Daoy (cell line): ENCODE measurements around the gene HOXB8. TPM values are rescaled to one million over a fixed set of nuclear protein-coding genes. Genes with fewer than 3 reads are reported as not detected.

ENCODE experiments used
- DNase-seq: peaks from one replicate; pipeline ENCODE4 v3.0.0-alpha.2; 2015; ENCODE audit warnings: low read depth
- total RNA-seq: library from RNA; depleted of rRNA; stranded (reverse); fragments of >200 nt; shearing (Covaris generic); gene quantifications from 2 replicates; pipeline ENCODE4 v1.2.3, GENCODE V29; 2014

Gene HOXB8
- total RNA-seq, 1 experiment from 2014 or later, result 6.9 TPM

DNA sequence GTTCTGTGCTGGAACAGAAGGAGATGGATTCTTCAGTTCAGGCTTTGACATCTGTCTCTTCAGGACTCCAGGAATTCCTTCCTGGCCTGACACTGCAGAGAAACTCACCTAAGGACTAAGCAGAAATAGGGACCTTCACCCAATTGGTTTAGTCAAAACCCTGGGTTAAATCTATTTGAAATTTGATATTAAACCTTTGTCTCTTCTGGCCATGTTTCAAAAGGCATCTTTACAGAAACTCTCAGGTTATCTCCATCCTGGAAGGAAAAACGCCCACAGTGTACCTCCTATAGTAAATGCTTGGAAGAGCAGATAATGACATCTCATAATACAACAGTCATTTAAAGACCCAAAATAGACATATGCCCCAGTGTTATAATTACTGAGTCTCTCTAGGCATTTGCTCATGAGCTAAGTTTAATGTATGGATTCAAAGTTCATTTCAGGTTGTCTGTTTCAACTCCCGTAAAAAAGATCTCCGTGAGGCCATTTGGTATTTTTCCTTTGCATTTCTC lies 31.3 kb downstream of the HOXB8 start:
- DNase-seq, result no peak

DNA sequence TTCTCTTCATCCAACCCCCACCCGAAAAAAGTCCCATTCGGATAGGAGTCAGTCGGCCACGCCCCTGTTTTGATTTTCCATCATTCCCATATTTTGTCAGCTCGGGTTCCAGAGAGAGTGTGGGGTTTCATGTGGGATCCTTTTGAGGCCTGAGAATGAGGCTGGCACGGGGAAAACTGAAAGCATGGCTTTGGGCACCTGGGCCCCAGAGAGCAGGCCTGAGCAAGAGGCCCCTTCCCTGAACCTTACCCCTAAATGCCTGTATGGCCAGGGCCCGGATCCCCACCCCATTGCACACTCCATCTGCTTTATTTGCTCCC lies 32.4 kb downstream of the HOXB8 start:
- no peak for DNase-seq

DNA sequence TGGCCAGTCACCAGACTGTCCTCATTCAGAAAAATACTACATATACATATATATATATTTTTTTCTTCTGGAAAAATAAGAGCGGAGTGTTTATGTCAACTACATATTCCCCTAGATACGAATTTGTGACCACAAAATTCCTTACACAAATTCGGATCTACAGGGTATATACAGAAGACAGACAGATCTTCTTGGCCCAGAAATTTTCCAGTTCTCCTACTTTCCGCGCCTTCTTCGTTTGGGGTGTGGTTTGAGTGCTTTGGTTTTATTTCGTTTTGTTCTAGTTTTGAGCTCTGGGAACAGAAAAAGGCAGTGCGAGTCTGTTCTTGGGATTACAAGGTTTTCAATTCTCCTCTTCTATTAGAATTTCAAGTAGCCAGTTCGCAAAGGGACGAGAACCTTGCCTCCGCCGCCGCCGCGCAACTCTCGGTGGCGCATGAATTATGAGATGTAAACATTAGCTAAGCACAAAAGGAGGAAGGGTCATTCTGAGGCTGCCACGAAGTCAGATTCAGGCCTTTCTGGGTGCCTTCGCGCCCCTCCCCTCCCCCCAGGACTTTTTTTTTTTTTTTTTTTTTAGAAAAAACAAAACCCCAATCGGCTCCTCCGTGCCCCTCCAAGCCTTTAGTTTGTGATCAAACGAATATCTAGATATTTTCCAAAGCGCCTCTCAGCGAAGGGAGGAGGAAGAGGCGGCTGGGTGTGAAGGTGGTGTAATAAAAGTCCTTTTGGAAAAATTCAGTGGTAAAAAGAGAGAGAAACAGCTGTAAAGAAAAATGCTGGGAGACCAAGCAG lies 35.1 kb downstream of the HOXB8 start:
- DNase-seq, result no peak

DNA sequence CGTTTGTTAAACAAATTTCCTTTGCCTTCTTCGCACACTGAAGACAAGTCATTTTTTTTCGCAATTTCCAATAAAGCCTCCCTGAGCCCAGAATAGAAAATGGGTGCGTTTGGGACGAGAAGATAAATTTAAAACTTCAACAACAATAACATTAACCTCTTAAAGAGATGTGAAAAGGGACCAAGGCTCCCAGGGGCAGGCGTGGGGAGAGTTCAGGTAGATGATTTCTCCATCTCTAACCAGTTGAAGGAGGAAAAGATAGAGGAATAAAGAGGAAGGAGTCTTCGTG lies 35.7 kb downstream of the HOXB8 start:
- no peak for DNase-seq

DNA sequence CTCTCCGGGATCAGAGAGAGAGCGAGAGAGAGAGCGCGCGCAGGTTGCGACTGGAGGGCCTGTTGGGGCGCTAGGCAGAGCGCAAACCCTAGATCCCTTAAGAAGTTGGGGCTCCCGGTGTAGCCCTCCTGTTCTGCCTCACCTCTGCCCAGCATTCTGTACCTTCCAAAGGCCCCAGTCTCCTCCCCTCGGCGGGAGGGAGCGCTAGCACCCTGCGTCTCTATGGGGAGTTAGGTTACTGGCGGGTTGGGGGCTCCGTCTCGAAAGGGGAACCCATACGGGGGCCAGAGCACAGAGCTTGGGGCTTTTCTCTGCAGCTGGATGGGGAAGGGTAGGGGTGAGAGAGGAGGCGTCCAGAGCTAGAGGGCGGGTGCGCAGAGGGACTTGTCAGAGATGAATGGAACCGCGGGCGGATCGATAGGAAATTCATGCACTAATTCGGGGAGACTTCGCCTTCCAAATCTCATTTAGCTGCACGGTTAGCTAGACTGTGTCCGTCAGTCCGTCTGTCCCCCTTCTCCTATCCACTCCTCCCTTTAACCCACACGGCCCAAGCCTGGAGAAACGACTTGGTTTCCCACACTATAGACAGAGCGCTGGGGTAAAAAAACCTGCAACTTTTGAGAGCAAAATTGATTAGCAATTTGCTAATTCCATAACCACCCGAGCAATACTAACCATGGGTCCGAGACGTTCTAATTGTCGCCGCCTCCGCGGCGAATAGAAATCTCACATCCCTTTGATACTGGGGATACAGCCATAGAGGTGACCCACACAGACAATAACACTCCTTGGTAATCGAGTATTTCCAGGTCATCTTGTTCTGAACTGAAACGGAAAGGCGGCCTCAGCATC lies 36.2 kb downstream of the HOXB8 start:
- DNase-seq, result no peak

DNA sequence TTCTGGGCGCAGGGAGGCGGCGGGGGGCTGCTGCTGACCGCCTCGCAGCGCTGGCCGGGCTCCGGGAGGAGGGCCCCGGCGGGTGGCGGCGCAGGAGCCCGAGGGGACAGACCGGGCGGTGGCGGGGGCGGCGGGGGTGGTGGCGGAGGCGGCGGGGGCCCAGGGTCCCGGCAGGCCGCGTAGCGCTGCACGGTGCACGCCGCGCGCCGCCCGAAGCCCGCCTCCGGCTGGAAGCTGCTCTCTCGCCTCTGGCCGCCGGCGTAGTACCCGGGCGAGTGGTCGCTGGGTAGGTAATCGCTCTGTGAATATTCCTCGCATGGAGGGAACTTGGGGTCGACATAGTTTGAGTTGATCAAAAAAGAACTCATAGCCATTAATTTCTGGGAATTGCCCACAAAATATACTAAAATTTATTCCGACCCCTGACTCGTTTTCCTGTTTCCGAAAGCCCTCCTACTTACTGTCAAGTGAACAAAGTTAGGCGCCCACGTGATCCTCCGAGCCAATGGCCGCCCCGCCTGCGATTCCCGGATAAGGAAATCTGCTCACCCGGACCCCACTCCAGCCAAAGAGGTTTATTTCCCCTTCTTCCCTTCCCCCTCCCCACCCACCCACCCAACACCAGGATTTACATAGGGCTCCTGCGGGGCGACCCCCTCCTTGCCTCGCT lies 37.0 kb downstream of the HOXB8 start, which contains the start of gene HOXB4:
Gene HOXB4 (minus strand): TSS at position 405 of the 670 bp plus-strand sequence. CDS start 31 bp downstream, at position 374.
- DNase-seq, result peak; percentile 75

DNA sequence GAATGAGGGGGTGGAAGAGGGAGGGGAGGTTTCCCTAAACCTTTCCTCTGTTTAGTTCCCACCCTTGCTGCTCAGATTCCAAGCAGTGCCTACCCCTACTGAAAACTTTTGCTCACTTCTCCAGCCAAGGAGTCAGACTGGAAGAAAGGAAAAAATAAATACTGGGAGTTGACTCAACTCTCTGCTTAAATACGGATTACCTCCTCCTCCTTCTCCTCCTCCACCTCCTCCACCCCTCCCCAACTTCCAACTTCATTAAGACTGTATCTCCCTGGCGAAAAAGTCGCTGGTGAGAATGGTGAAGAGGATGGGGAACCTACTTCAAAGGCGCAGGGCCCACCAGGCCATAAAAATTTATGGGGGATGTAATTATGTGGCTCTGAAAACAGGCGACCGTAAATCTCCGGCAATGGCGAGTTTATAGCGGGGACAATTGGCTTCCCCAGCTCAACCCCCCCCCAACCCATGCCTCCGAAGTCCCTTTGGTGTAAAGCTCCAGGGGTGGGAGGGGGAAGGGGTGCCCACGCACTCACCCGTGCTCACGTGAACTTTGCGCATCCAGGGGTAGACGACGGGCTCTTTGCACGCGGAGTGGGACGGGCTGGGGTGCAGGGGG lies 37.7 kb downstream of the HOXB8 start:
- no peak for DNase-seq

DNA sequence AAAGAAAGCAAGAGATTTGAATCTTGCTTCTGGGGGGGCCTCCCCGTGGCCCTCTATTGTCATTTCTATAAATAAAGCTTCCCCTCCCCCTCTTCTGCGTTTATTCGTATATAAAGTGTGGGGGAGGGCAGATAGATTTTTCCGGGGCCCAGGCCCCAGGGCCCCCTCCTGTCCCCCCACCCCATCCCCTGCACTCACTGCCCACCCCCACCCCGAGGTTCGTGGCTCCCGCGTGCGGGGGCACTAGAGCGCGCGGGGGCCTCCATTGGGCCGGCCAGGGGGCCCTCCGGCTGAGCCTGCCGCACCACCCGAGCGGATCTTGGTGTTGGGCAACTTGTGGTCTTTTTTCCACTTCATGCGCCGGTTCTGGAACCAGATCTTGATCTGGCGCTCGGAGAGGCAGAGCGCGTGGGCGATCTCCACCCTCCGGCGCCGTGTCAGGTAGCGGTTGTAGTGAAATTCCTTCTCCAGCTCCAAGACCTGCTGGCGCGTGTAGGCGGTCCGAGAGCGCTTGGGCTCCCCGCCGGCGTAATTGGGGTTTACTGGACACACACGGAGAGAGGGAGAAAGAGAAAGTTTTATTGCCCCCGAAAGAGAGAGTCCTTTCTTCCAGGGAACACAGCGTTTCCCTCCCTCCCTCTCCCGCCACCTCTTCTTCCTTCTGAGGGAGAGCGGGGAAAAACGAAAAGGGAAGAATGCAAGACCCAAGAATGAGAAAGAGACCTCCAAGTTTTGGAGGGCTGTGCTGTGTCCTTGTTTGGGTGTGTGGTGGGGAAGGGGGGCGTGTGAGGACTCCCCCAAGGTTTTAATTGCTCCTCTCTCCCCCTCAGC lies 38.4 kb downstream of the HOXB8 start:
- DNase-seq, result peak; percentile 57

DNA sequence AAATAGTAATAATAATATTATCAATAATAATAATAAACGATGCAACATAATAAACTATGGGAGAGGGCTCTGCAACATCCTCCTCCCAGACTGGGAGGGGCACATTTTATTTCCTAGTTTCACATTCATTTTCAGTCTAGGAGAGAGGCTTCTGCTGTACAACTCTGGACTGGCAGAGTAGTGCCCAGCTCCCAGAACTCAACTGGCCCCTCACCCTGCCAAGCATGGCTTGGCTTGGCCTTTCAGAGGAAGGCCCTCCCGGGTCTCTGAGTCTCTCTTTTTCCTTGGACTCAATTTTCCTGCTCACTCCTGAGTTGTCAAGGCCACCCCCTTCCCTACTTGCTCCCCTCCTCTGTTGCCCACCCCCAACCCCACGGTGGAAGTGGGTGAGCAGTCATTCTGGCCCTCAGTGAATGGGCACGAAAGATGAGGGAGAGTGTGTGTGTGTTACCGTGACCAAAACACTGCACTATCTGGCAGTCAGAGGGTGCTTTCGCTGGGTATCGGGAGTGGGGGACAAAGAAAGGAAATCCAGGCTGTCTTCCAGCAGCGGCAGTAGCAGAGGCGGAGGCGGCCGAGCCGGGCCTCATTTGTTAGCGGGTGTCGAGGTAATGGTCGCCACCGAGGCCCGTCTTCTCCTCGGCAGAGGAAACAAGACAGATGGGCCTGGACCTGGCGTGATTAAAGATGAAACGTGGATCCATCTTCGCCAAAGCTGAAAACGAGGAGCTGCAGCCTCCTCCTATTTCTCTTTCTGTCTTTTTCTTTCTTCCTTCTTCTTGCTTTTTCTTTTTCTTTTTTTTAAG lies 39.2 kb downstream of the HOXB8 start:
- DNase-seq, result no peak

DNA sequence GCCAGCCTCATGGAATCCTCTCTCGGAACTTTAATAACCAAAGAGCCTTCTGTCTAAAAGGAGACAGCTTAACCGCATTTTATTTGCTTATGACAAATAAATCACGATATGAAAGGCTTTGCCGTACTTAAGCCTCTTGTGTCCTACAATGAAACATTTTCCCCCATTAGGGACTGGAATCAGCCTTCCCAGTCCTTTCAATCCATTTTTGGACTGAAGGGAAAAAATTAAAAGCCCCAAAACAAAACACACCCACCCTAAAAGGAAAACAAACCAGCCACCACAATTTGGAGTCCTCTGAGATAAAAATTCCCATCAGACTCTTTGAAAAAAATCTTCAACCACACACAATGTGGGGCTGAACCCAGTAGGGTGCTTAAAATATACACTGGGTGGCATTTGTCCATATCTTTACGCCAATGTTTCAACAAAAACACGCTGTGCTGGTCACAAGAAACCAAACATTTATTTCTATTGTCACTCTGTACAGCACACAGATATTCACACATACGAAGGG lies 40.0 kb downstream of the HOXB8 start:
- DNase-seq, result no peak

DNA sequence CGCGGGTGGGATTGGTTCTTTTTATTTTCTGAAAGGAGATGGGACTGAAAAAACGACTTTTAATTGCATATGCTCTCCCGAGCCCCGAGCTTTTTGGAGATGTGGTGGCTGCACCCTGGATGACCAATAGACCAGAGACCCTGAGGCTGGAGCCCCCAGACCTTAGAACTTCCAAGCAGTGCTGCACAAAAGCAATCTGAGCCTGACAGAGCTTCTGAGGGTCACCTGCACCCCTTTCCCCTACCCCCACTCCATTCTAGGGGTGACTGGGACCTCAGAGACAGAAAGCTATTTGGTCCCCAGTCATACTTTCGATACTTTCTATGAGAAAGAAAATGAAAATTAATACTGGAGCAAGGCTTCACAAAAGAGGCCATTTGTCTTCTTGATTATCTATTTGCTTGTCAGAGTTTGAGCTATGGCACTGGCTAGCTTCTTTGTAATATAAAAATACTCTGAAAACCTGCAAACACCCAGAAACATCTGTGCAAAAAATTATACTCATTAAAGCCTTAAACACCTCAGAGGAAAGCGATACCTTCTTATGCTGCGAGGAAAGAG lies 40.5 kb downstream of the HOXB8 start:
- no peak for DNase-seq

DNA sequence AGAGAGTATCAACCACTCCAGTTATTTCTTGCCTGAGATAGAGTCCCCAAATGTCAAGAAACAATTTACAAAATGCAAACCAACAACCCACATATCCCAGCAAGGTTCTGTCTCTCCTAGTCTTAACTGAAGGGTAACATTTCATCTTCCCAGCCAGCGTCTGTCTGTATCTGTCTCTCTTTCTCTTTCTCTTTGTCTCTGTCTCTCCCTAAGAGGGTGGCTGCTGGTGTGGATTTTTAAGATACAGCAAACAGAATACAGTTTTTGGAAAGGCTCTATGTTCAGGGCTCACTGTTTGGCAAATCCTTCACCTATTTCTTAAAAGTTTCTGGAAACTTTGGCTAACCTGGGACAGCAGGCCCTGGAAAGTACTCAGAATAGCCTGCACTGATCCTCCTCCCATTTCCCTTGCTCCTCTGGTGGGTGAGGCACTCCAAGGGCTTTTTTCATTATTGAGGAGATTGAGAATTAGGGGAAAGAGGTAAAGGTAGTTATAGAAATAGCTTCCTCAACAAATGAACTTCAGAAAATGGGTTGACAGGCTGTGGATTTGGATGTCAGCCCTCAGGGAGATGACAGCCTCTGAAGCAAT lies 43.2 kb downstream of the HOXB8 start:
- DNase-seq, result no peak

DNA sequence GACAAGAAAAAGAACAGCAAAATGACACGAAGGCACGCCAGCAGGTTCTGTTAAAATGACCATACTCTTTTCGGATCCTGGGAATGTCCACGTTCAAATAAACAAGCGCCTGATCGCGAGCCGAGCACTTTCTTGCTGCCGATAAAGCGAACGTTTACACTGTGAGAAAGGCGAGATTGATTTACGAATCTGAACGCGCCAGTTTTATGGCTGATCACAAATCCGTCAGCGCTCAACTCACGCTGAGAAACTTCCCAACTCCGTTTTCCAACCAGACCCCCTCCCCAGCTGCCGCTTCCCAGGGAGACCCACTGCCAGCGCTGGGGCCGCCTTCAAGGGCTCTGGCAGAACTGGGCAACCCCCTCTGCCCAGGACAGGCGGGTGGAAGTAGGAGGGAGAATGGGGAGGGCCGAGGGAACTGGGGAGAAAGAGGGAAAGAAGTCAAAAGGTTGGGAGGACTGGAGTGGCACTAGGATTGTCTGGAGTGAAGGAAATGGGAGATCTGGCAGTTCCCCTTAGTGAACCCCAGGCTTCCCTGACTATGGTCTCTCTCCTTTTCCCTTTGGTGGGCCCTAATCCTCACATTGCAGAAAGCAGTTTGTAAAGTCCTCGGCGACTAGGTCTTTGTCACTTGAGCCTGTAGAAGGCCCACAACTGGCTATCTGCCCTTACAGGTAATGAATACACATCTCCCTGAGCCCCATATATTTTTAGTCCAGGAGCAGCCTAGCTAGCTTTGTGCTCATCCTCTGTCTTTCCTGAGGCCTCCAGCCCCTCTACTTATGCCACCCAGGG lies 43.9 kb downstream of the HOXB8 start:
- no peak for DNase-seq

DNA sequence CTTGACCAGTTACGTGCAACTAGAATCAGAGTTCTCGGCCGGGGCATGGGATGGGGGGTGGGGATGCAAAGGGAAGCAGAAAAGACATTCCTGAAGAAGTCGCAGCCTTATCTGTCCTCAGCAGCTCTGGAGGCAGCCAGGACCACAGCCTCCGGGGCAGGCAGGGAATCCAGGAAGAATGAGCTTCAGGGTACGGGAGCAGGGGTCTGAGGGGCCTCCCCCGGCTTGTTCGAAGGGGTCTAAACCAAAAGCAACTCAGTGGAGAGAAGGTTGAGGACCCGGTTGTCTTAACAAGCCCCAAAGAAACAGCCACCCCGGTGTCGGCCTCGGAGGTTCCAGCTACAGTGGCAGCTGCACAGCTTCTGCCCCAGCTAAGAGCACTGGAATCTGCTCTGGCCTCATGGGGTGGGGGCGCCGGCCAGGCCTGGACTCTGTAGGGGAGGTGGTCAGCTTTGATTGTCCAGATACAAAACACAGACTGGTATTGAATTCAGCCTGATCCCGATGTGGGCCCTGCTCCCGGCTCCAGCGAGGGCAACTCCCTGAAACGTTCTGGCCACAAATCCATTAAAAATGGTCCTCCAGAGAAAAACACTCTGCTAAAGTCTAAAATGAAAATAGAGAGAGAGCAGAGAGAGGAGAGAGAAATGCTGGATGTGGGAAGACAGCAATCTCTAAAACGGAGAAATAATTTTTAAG lies 44.6 kb downstream of the HOXB8 start:
- no peak for DNase-seq

DNA sequence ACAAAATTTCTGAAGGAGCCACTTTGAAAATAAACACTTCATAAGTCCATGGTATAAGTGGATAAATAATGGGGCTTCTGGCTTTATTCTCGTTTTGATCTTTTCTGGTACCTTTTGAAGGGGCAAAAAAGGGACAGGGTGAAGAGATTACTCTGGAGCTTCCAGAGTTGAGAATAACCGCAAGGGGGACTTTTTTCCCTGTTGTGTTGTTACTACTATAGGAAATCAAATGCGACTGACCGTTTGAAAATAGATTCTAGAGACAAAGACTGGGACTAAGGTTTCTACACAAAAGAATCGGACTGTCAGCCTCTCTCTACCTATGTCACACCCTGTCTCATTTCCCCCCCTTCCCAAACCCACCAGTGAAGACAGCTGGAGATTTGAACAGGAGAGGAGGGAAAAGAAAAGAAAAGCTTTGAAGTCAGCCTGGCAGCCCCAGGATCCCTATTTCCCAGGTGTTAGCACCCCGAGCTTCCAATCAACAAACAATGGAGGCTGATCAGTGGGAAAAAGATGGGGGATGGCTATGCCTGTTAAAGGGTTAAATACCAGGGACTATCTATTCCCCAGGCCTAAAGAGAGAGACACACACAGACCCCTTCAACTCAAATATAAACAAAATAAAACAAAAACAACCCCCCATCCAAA lies 45.3 kb downstream of the HOXB8 start:
- no peak for DNase-seq

DNA sequence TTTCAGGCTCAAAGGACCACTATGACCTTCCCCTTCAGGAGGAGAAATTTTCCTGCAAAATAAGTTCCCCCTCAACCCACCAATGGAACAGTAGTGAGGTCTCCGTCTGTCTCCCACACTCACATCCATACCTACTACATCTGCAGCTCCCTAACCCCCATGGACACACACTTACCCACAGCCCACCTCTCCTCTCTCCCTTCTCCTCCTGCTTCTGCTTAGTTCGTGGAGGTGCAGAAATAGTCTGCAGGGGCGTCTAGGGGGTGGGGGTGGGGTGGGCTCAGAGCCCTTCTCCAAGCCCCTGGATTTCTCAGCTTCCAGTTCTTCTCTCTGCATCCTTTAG lies 45.9 kb downstream of the HOXB8 start:
- no peak for DNase-seq

DNA sequence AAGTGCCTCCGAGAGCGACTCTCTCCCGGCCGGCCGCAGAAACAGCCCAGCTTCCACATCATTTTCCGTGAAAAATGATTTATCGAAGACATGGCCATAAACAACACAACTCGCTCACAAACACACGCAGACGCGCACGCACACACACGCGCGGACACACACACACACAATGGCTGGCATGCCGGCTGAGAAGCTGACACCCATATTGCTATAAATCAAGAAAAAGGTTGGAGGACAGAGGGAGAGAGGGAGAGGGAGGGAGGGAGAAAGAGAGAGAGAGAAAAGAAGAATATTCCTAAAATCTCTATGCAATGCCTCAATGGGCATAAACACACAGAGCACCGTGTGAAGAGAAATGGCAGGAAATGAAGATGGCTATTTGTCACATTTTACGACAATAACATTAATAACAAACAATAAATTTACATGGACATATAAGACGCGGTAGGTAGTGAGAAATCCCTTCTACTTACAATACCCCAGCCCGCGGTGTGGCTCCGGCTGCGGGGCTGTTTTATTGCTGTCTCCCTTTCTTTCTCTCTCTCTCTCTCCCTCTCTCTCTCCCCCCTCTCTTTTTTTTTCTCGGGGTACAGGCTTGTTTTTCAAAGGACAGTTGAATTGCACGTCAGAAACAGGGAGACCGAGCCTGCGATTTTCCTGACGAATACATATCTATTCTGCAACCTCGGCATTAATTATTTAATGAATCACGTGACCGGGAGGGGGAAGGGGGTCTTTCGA lies 46.4 kb downstream of the HOXB8 start:
- DNase-seq, result no peak
